ENCODE data around the gene OGFOD2. TPM values are rescaled to one million over a fixed set of nuclear protein-coding genes. Genes with fewer than 3 reads are reported as not detected.

Gene OGFOD2
- polyA plus RNA-seq, 1 donor (not counting 4 experiments of a cell fraction or from before 2014, with no cell fraction given): 6.9 TPM

- no peak overlapping the region for H3K9ac ChIP-seq (ENCODE audit: control insufficient read depth, extremely low read depth, insufficient read depth, low read length)
- H3K27ac ChIP-seq (ENCODE audit: control insufficient read depth, insufficient read depth, low read length): no peak overlapping the region
- TF ChIP-seq, protein P1, sequence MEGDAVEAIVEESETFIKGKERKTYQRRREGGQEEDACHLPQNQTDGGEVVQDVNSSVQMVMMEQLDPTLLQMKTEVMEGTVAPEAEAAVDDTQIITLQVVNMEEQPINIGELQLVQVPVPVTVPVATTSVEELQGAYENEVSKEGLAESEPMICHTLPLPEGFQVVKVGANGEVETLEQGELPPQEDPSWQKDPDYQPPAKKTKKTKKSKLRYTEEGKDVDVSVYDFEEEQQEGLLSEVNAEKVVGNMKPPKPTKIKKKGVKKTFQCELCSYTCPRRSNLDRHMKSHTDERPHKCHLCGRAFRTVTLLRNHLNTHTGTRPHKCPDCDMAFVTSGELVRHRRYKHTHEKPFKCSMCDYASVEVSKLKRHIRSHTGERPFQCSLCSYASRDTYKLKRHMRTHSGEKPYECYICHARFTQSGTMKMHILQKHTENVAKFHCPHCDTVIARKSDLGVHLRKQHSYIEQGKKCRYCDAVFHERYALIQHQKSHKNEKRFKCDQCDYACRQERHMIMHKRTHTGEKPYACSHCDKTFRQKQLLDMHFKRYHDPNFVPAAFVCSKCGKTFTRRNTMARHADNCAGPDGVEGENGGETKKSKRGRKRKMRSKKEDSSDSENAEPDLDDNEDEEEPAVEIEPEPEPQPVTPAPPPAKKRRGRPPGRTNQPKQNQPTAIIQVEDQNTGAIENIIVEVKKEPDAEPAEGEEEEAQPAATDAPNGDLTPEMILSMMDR (optimal IDR thresholded peaks at IDR 0.05 in 1 of 3, IDR thresholded peaks at IDR 0.05 in 1 of 3, conservative IDR thresholded peaks at IDR 0.05 in 1 of 3; ENCODE audit: extremely low read depth in 1 of 3, insufficient read depth in 2 of 3, low read length in 3 of 3): no peak
- TF ChIP-seq EZH2 (IDR thresholded peaks at IDR 0.05; ENCODE audit: low read length): no peak
- no peaks in the 10 kb centered on the region for H3K27me3 ChIP-seq (ENCODE audit: control insufficient read depth, extremely low read depth, insufficient read depth, low read length)
- no peak overlapping the region for H3K4me2 ChIP-seq (ENCODE audit: control insufficient read depth, extremely low read depth, insufficient read depth, low read depth, low read length)
- no peaks in the 10 kb centered on the region for H3K9me3 ChIP-seq (ENCODE audit: control insufficient read depth, low read depth, low read length)
- H4K20me1 ChIP-seq (ENCODE audit: control insufficient read depth, extremely low read depth, insufficient read depth, low read length): no peaks in the 10 kb centered on the region
- dilution Hi-C loops (cut with MboI; ENCODE audit: extremely low pct_ligation_motif_present, low sequenced_read_pairs): no loop called here
- H2AFZ ChIP-seq (ENCODE audit: control insufficient read depth, low read length): no peak overlapping the region
- no peaks in the 10 kb centered on the region for H3K79me2 ChIP-seq (ENCODE audit: control insufficient read depth, insufficient read depth, low read length)
- H3K4me1 ChIP-seq (ENCODE audit: control insufficient read depth, extremely low read depth, insufficient read depth, low read length): no peaks in the 10 kb centered on the region
- FAIRE-seq (no peak), DNase-seq (ENCODE audit: low read depth, low spot score) (no peak)
- H3K9me1 ChIP-seq (ENCODE audit: control insufficient read depth, extremely low read depth, insufficient read depth, low read length): no peaks in the 10 kb centered on the region
- H3K36me3 ChIP-seq (ENCODE audit: control insufficient read depth in 2 of 2, extremely low read depth in 1 of 2, insufficient read depth in 2 of 2, low read length in 2 of 2): peaks cover 3 to 6% of the 10 kb centered on the region in 2 experiments
- H3K4me3 ChIP-seq (ENCODE audit: control insufficient read depth in 2 of 3, extremely low read depth in 1 of 3, insufficient read depth in 2 of 3, low read depth in 1 of 3, low read length in 3 of 3): no peak overlapping the region
These were observed 13.7 kb downstream of the OGFOD2 start for GRCh38 chr12:122988612-122989212.

GRCh38 chr12:122989225-122989839 is 14.3 kb downstream of the OGFOD2 start:
- FAIRE-seq (no peak), DNase-seq (ENCODE audit: low read depth, low spot score) (no peak)
- Histone ChIP-seq H3K9me3 (ENCODE audit: control insufficient read depth, low read depth, low read length) (no peaks in the 10 kb centered on the region), H3K27ac (ENCODE audit: control insufficient read depth, insufficient read depth, low read length) (no peak overlapping the region), H3K4me1 (ENCODE audit: control insufficient read depth, extremely low read depth, insufficient read depth, low read length) (no peaks in the 10 kb centered on the region), H4K20me1 (ENCODE audit: control insufficient read depth, extremely low read depth, insufficient read depth, low read length) (no peaks in the 10 kb centered on the region), H2AFZ (ENCODE audit: control insufficient read depth, low read length) (no peak overlapping the region), H3K79me2 (ENCODE audit: control insufficient read depth, insufficient read depth, low read length) (no peaks in the 10 kb centered on the region), H3K4me2 (ENCODE audit: control insufficient read depth, extremely low read depth, insufficient read depth, low read depth, low read length) (no peak overlapping the region), H3K4me3 (ENCODE audit: control insufficient read depth in 2 of 3, extremely low read depth in 1 of 3, insufficient read depth in 2 of 3, low read depth in 1 of 3, low read length in 3 of 3) (no peak overlapping the region), H3K27me3 (ENCODE audit: control insufficient read depth, extremely low read depth, insufficient read depth, low read length) (no peaks in the 10 kb centered on the region), H3K36me3 (ENCODE audit: control insufficient read depth in 2 of 2, extremely low read depth in 1 of 2, insufficient read depth in 2 of 2, low read length in 2 of 2) (peaks cover 3 to 6% of the 10 kb centered on the region in 2 experiments), H3K9ac (ENCODE audit: control insufficient read depth, extremely low read depth, insufficient read depth, low read length) (no peak overlapping the region), H3K9me1 (ENCODE audit: control insufficient read depth, extremely low read depth, insufficient read depth, low read length) (no peaks in the 10 kb centered on the region)
- TF ChIP-seq EZH2 (IDR thresholded peaks at IDR 0.05; ENCODE audit: low read length): no peak
- TF ChIP-seq, protein P1 (optimal IDR thresholded peaks at IDR 0.05 in 1 of 3, IDR thresholded peaks at IDR 0.05 in 1 of 3, conservative IDR thresholded peaks at IDR 0.05 in 1 of 3; ENCODE audit: extremely low read depth in 1 of 3, insufficient read depth in 2 of 3, low read length in 3 of 3): no peak
- dilution Hi-C loops (cut with MboI; ENCODE audit: extremely low pct_ligation_motif_present, low sequenced_read_pairs): no loop called here
